ENCODE results near the gene NCKAP5L. TPM values are rescaled to one million over a fixed set of nuclear protein-coding genes. Genes with fewer than 3 reads are reported as not detected.

Gene NCKAP5L
- polyA plus RNA-seq, 1 donor (not counting 4 experiments of a cell fraction or from before 2014, with no cell fraction given), result 3.9 TPM

GRCh38 chr12:49792976-49793580 lies 35.1 kb downstream of the NCKAP5L start:
- Histone ChIP-seq H3K9ac (ENCODE audit: control insufficient read depth, extremely low read depth, insufficient read depth, low read length) (no peak overlapping the region), H3K9me1 (ENCODE audit: control insufficient read depth, extremely low read depth, insufficient read depth, low read length) (no peaks in the 10 kb centered on the region), H3K4me1 (ENCODE audit: control insufficient read depth, extremely low read depth, insufficient read depth, low read length) (no peaks in the 10 kb centered on the region), H3K4me3 (ENCODE audit: control insufficient read depth in 2 of 3, extremely low read depth in 1 of 3, insufficient read depth in 2 of 3, low read depth in 1 of 3, low read length in 3 of 3) (no peak overlapping the region), H3K36me3 (ENCODE audit: control insufficient read depth in 2 of 2, extremely low read depth in 1 of 2, insufficient read depth in 2 of 2, low read length in 2 of 2) (peaks cover 10 to 34% of the 10 kb centered on the region in 2 experiments), H3K79me2 (ENCODE audit: control insufficient read depth, insufficient read depth, low read length) (no peaks in the 10 kb centered on the region), H3K9me3 (ENCODE audit: control insufficient read depth, low read depth, low read length) (no peaks in the 10 kb centered on the region), H3K27me3 (ENCODE audit: control insufficient read depth, extremely low read depth, insufficient read depth, low read length) (no peaks in the 10 kb centered on the region), H2AFZ (ENCODE audit: control insufficient read depth, low read length) (no peak overlapping the region), H3K27ac (ENCODE audit: control insufficient read depth, insufficient read depth, low read length) (no peak overlapping the region), H4K20me1 (ENCODE audit: control insufficient read depth, extremely low read depth, insufficient read depth, low read length) (no peaks in the 10 kb centered on the region), H3K4me2 (ENCODE audit: control insufficient read depth, extremely low read depth, insufficient read depth, low read depth, low read length) (no peak overlapping the region)
- DNase-seq (ENCODE audit: low read depth, low spot score), result no peak
- no peak for TF ChIP-seq EZH2 (IDR thresholded peaks at IDR 0.05; ENCODE audit: low read length)
- TF ChIP-seq, protein P1, sequence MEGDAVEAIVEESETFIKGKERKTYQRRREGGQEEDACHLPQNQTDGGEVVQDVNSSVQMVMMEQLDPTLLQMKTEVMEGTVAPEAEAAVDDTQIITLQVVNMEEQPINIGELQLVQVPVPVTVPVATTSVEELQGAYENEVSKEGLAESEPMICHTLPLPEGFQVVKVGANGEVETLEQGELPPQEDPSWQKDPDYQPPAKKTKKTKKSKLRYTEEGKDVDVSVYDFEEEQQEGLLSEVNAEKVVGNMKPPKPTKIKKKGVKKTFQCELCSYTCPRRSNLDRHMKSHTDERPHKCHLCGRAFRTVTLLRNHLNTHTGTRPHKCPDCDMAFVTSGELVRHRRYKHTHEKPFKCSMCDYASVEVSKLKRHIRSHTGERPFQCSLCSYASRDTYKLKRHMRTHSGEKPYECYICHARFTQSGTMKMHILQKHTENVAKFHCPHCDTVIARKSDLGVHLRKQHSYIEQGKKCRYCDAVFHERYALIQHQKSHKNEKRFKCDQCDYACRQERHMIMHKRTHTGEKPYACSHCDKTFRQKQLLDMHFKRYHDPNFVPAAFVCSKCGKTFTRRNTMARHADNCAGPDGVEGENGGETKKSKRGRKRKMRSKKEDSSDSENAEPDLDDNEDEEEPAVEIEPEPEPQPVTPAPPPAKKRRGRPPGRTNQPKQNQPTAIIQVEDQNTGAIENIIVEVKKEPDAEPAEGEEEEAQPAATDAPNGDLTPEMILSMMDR (optimal IDR thresholded peaks at IDR 0.05 in 1 of 3, IDR thresholded peaks at IDR 0.05 in 1 of 3, conservative IDR thresholded peaks at IDR 0.05 in 1 of 3; ENCODE audit: extremely low read depth in 1 of 3, insufficient read depth in 2 of 3, low read length in 3 of 3), result no peak
- FAIRE-seq, result no peak
- dilution Hi-C loops (cut with MboI; ENCODE audit: extremely low pct_ligation_motif_present, low sequenced_read_pairs), result no loop called here

DNA sequence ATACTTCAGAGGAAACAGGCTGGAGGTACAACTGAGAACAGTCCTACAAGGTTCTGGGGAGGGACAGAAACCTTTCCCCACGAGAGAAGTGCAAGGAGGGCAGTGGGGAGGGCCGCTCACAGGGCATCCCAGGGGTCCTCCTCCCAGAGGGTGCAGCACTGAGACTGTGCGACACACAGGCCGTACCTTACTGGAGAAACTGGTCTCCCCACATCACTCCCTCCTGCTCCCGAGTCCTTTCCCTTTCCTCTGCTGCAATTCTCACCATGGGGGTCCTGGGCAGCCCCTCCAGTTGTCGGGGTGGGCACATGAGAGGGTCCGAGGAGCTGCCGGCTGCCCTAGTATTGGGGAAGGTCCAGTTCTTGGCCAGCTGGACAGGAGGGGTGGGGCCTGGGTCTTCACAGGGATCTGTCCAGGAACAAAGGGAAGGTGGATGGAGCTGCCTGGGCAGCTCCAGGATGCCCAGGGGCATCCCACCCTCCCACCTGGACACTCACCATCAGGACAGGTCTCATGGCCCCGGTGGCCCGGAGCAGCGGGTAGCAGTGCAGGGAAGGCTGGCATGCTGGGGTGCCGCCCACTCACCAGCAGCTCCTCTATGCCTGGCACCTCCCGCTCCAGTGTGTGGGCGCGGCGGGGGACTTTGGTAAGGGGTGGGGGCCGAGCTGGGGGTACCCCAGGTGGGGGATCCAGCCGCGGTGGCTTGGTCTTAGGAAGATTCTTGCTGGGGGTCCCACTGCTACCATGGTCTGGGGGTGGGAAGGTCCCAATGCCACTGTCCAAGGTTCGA lies 35.8 kb downstream of the NCKAP5L start:
- no peak overlapping the region for H3K27ac ChIP-seq (ENCODE audit: control insufficient read depth, insufficient read depth, low read length)
- no peak overlapping the region for H3K4me3 ChIP-seq (ENCODE audit: control insufficient read depth in 2 of 3, extremely low read depth in 1 of 3, insufficient read depth in 2 of 3, low read depth in 1 of 3, low read length in 3 of 3)
- peaks cover 5 to 28% of the 10 kb centered on the region in 2 experiments for H3K36me3 ChIP-seq (ENCODE audit: control insufficient read depth in 2 of 2, extremely low read depth in 1 of 2, insufficient read depth in 2 of 2, low read length in 2 of 2)
- no peaks in the 10 kb centered on the region for H3K4me1 ChIP-seq (ENCODE audit: control insufficient read depth, extremely low read depth, insufficient read depth, low read length)
- no peaks in the 10 kb centered on the region for H4K20me1 ChIP-seq (ENCODE audit: control insufficient read depth, extremely low read depth, insufficient read depth, low read length)
- H3K79me2 ChIP-seq (ENCODE audit: control insufficient read depth, insufficient read depth, low read length), result no peaks in the 10 kb centered on the region
- TF ChIP-seq, protein P1 (optimal IDR thresholded peaks at IDR 0.05 in 1 of 3, IDR thresholded peaks at IDR 0.05 in 1 of 3, conservative IDR thresholded peaks at IDR 0.05 in 1 of 3; ENCODE audit: extremely low read depth in 1 of 3, insufficient read depth in 2 of 3, low read length in 3 of 3), result no peak
- TF ChIP-seq EZH2 (IDR thresholded peaks at IDR 0.05; ENCODE audit: low read length), result no peak
- dilution Hi-C loops (cut with MboI; ENCODE audit: extremely low pct_ligation_motif_present, low sequenced_read_pairs), result no loop called here
- no peak overlapping the region for H2AFZ ChIP-seq (ENCODE audit: control insufficient read depth, low read length)
- no peak for DNase-seq (ENCODE audit: low read depth, low spot score)
- no peak overlapping the region for H3K9ac ChIP-seq (ENCODE audit: control insufficient read depth, extremely low read depth, insufficient read depth, low read length)
- H3K4me2 ChIP-seq (ENCODE audit: control insufficient read depth, extremely low read depth, insufficient read depth, low read depth, low read length), result no peak overlapping the region
- H3K27me3 ChIP-seq (ENCODE audit: control insufficient read depth, extremely low read depth, insufficient read depth, low read length), result no peaks in the 10 kb centered on the region
- FAIRE-seq, result no peak
- no peaks in the 10 kb centered on the region for H3K9me1 ChIP-seq (ENCODE audit: control insufficient read depth, extremely low read depth, insufficient read depth, low read length)
- no peaks in the 10 kb centered on the region for H3K9me3 ChIP-seq (ENCODE audit: control insufficient read depth, low read depth, low read length)
